Body of pancreas (tissue), 4 donors: ENCODE results near the gene WDPCP.

Source experiments
- POLR2A ChIP-seq, 3 donors: fragments of 450-650 bp; IDR thresholded peaks; one replicate each; pipeline ENCODE4 v1.6.1; 2016; ENCODE audit warnings: antibody characterized with exemption in 3 of 3, mild to moderate bottlenecking in 2 of 3
- TF ChIP-seq, protein P1 (sequence below), 7 experiments: fragments of 450-650 bp in 4 of 7; fragments of 200-600 bp in 3 of 7; sonication (generic) in 3 of 7; IDR thresholded peaks; one replicate each; pipeline ENCODE4 v1.5.1; 2016 to 2019; ENCODE audit warnings: antibody characterized with exemption in 7 of 7

DNA sequence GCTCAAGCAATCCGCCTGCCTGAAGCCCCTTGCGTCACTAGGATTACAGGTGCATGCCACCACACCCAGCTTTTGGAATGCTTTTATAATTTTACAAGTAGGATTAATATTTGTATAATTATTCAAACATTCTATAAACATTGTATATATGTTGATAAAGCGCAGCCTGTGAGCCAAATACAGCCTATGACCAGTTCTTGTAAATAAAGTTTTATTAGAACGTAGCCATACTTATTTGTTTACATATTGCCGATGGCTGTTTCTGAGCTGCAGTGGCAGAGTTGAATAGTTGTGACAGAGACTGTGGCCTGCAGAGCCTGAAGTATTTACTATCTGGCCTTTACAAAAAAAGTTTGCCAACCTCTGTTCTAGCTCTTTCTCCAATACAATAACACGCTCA, 305.0 kb downstream of the WDPCP start:
- TF ChIP-seq, protein P1, sequence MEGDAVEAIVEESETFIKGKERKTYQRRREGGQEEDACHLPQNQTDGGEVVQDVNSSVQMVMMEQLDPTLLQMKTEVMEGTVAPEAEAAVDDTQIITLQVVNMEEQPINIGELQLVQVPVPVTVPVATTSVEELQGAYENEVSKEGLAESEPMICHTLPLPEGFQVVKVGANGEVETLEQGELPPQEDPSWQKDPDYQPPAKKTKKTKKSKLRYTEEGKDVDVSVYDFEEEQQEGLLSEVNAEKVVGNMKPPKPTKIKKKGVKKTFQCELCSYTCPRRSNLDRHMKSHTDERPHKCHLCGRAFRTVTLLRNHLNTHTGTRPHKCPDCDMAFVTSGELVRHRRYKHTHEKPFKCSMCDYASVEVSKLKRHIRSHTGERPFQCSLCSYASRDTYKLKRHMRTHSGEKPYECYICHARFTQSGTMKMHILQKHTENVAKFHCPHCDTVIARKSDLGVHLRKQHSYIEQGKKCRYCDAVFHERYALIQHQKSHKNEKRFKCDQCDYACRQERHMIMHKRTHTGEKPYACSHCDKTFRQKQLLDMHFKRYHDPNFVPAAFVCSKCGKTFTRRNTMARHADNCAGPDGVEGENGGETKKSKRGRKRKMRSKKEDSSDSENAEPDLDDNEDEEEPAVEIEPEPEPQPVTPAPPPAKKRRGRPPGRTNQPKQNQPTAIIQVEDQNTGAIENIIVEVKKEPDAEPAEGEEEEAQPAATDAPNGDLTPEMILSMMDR (IDR thresholded peaks at IDR 0.05) = no peak
- TF ChIP-seq POLR2A (IDR thresholded peaks at IDR 0.05) = no peak
